Erythroblast (primary cell): ENCODE measurements around the gene DNAH9.

Experiments used
- GATA1 ChIP-seq: IDR thresholded peaks from 2 replicates; pipeline ENCODE4 v1.6.1; 2011; ENCODE audit warnings: low read depth, mild to moderate bottlenecking, control low read depth, low read length, moderate library complexity
- POLR2A ChIP-seq: IDR thresholded peaks from 2 replicates; pipeline ENCODE4 v1.6.1; 2011; ENCODE audit warnings: mild to moderate bottlenecking, low read length

DNA sequence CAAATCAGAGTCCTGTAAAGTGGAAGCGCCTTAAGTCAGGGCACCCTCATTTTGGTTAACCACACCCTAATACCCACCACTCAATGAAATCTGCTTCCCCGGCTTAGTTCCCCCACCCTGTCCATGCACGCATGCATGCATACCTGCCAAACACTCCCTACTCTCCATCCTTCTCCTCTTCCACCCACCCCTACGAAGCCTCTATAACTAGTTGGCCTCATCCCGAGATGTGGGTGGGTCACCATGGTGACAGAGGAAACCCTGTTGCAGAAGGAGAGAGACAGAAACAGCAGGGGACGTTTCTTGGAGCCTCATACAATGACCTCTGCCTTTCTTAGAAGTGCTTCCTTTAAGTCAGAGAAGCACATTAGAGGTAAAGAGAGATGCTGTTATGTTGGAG lies 46.8 kb upstream of the DNAH9 start:
- TF ChIP-seq POLR2A: no peak
- TF ChIP-seq GATA1: no peak
